Right atrium auricular region (tissue), 2 donors: Measurements from ENCODE around the gene GRB10. TPM values are rescaled to one million over a fixed set of nuclear protein-coding genes. Genes with fewer than 3 reads are reported as not detected.

Experiments used
- DNase-seq: peaks from one replicate; pipeline ENCODE4 v3.0.0-alpha.2; 2019; ENCODE audit warnings: low spot score
- H3K27ac ChIP-seq, 2 donors: fragments of 200-600 bp; sonication (generic); 1 replicate in 1 of 2; 2 replicates in 1 of 2; pipeline ENCODE4 v1.5.1; 2016 to 2019
- H3K27me3 ChIP-seq, 2 donors: fragments of 200-600 bp; sonication (generic); one replicate each; pipeline versions ENCODE4 v1.5.1 to v1.6.0; 2017 to 2019
- H3K36me3 ChIP-seq: fragments of 200-600 bp; sonication (generic); one replicate; pipeline ENCODE4 v1.5.1; 2016
- H3K4me1 ChIP-seq, 2 donors: fragments of 200-600 bp; sonication (generic); one replicate each; pipeline versions ENCODE4 v1.5.1 to v1.6.0; 2017 to 2019
- H3K4me3 ChIP-seq, 2 donors: fragments of 200-600 bp; sonication (generic); 1 replicate in 1 of 2; 2 replicates in 1 of 2; pipeline ENCODE4 v1.5.1; 2017 to 2019; ENCODE audit warnings: mild to moderate bottlenecking in 1 of 2, moderate library complexity in 1 of 2
- H3K9me3 ChIP-seq, 2 donors: fragments of 200-600 bp; sonication (generic); one replicate each; pipeline ENCODE4 v1.5.1; 2019
- total RNA-seq, 2 donors: library from RNA; depleted of rRNA; stranded (reverse); fragments of >200 nt; gene quantifications; one replicate each; pipeline ENCODE4 v1.1.0, GENCODE V29; 2016
- TF ChIP-seq, protein P1 (sequence below), 2 donors: fragments of 200-600 bp; sonication (generic); IDR thresholded peaks; one replicate each; pipeline ENCODE4 v1.5.1; 2019; ENCODE audit warnings: antibody characterized with exemption in 2 of 2

Gene GRB10
- total RNA-seq, 2 donors from 2014 or later, result 36.5 to 39.0 TPM

GRCh38 chr7:50688226-50688590, 94.5 kb downstream of the GRB10 start:
- H3K27ac ChIP-seq, result peak overlapping the region; percentile 27 to 40
- peaks cover 15% of the 10 kb centered on the region for H3K36me3 ChIP-seq
- no peak overlapping the region for H3K4me3 ChIP-seq
- DNase-seq, result no peak
- H3K27me3 ChIP-seq, result no peaks in the 10 kb centered on the region
- peaks cover 0 to 44% of the 10 kb centered on the region in 2 donors for H3K4me1 ChIP-seq
- H3K9me3 ChIP-seq, result no peaks in the 10 kb centered on the region
- TF ChIP-seq, protein P1, sequence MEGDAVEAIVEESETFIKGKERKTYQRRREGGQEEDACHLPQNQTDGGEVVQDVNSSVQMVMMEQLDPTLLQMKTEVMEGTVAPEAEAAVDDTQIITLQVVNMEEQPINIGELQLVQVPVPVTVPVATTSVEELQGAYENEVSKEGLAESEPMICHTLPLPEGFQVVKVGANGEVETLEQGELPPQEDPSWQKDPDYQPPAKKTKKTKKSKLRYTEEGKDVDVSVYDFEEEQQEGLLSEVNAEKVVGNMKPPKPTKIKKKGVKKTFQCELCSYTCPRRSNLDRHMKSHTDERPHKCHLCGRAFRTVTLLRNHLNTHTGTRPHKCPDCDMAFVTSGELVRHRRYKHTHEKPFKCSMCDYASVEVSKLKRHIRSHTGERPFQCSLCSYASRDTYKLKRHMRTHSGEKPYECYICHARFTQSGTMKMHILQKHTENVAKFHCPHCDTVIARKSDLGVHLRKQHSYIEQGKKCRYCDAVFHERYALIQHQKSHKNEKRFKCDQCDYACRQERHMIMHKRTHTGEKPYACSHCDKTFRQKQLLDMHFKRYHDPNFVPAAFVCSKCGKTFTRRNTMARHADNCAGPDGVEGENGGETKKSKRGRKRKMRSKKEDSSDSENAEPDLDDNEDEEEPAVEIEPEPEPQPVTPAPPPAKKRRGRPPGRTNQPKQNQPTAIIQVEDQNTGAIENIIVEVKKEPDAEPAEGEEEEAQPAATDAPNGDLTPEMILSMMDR (IDR thresholded peaks at IDR 0.05), result no peak

GRCh38 chr7:50687575-50688225, 95.0 kb downstream of the GRB10 start:
- TF ChIP-seq, protein P1 (IDR thresholded peaks at IDR 0.05), result no peak
- no peak for DNase-seq
- H3K4me1 ChIP-seq, result peaks cover 0 to 44% of the 10 kb centered on the region in 2 donors

GRCh38 chr7:50687096-50687495, 95.6 kb downstream of the GRB10 start:
- no peak for DNase-seq
- TF ChIP-seq, protein P1 (IDR thresholded peaks at IDR 0.05), result no peak
- H3K9me3 ChIP-seq, result no peaks in the 10 kb centered on the region
- H3K27ac ChIP-seq, result peak overlapping the region in 1 of 2 donors; percentile 77
- H3K36me3 ChIP-seq, result peaks cover 15% of the 10 kb centered on the region
- no peak overlapping the region for H3K4me3 ChIP-seq
- H3K27me3 ChIP-seq, result no peaks in the 10 kb centered on the region
- peaks cover 0 to 48% of the 10 kb centered on the region in 2 donors for H3K4me1 ChIP-seq

More at GRCh38 chr7:50687575-50688225, 95.0 kb downstream of the GRB10 start:
- H3K27ac ChIP-seq, result peak overlapping the region; percentile 27 to 40
- H3K36me3 ChIP-seq, result peaks cover 15% of the 10 kb centered on the region
- H3K27me3 ChIP-seq, result no peaks in the 10 kb centered on the region
- H3K4me3 ChIP-seq, result no peak overlapping the region
- H3K9me3 ChIP-seq, result no peaks in the 10 kb centered on the region

- no peak overlapping the region for H3K4me3 ChIP-seq
- TF ChIP-seq, protein P1 (IDR thresholded peaks at IDR 0.05), result no peak
- peaks cover 15% of the 10 kb centered on the region for H3K36me3 ChIP-seq
- H3K4me1 ChIP-seq, result peaks cover 0 to 51% of the 10 kb centered on the region in 2 donors
- DNase-seq, result no peak
- H3K9me3 ChIP-seq, result no peaks in the 10 kb centered on the region
- no peaks in the 10 kb centered on the region for H3K27me3 ChIP-seq
- peak overlapping the region; percentile 61 to 77 for H3K27ac ChIP-seq
Observed at GRCh38 chr7:50685135-50686065, 97.3 kb downstream of the GRB10 start.

DNA sequence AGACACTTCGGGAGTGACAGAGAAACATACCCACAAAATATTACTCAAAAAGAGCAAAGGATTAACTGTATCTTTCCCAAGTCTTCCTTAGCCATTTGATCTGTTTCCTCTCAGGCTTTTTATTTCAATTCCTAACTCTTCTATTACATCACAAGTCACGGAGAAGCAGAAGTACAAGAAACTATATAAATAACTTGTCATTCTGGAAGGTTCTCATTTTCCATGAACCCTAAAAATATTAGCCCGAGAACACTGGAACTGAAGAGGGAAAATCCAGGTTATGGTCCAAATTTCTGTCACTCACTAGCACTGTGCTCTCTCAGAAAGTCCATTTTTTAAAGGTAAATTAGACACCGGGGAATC, 98.0 kb downstream of the GRB10 start:
- TF ChIP-seq, protein P1 (IDR thresholded peaks at IDR 0.05), result no peak
- no peaks in the 10 kb centered on the region for H3K27me3 ChIP-seq
- no peak overlapping the region for H3K4me3 ChIP-seq
- H3K4me1 ChIP-seq, result peaks cover 0 to 54% of the 10 kb centered on the region in 2 donors
- H3K36me3 ChIP-seq, result peaks cover 10% of the 10 kb centered on the region
- H3K27ac ChIP-seq, result peak overlapping the region; percentile 61 to 77
- no peaks in the 10 kb centered on the region for H3K9me3 ChIP-seq
- DNase-seq, result no peak
